Neural cell (in vitro differentiated cells): Measurements from ENCODE around the gene MYO3B.

Experiments
- CTCF ChIP-seq: fragments of 450-650 bp; IDR thresholded peaks from 2 replicates; pipeline ENCODE4 v1.5.1; 2014; ENCODE audit warnings: antibody characterized with exemption, mild to moderate bottlenecking, moderate library complexity; ENCODE audit not compliant: poor library complexity, severe bottlenecking
- EP300 ChIP-seq: fragments of 450-650 bp; conservative IDR thresholded peaks from 2 replicates; pipeline ENCODE4 v1.6.1; 2014; ENCODE audit warnings: antibody characterized with exemption, mild to moderate bottlenecking, moderate library complexity; ENCODE audit not compliant: poor library complexity, severe bottlenecking
- EZH2 ChIP-seq: fragments of 200-600, 300-800 bp; shearing (Covaris generic), sonication (generic); IDR thresholded peaks from 2 replicates; pipeline ENCODE4 v1.6.1; 2014; ENCODE audit warnings: antibody characterized with exemption, low read length, borderline replicate concordance, mild to moderate bottlenecking; ENCODE audit not compliant: insufficient read depth, poor library complexity, severe bottlenecking
- POLR2AphosphoS5 ChIP-seq: IDR thresholded peaks from 2 replicates; pipeline ENCODE4 v1.6.1; 2012
- RAD21 ChIP-seq: fragments of 450-650 bp; conservative IDR thresholded peaks from 2 replicates; pipeline ENCODE4 v1.6.1; 2014; ENCODE audit warnings: antibody characterized with exemption, mild to moderate bottlenecking, moderate library complexity
- REST ChIP-seq: IDR thresholded peaks from 2 replicates; pipeline ENCODE4 v1.6.1; 2012; ENCODE audit warnings: borderline replicate concordance
- TAF1 ChIP-seq: IDR thresholded peaks from 2 replicates; pipeline ENCODE4 v1.6.1; 2012; ENCODE audit warnings: low read depth

DNA sequence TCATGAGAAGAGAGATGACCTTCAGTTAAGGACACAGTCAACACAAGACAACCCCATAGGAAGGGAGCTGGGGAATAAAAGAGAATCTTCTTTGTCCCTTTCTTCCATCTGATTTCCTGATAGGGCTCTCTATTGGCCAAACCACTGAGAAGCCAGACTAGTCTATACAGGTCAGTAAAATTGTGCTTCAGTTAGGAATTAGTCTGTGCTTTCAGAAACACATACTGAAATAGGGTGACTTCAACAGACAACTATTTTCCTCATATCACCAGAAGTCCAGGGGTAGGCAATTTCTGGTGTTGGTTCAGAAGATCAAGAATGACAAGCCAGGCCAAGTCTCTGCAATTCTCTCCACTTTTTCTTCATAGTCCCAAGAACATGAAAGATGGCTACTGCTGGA is 385.5 kb downstream of the MYO3B start:
- TF ChIP-seq CTCF = no peak
- TF ChIP-seq EZH2 = no peak
- TF ChIP-seq POLR2AphosphoS5 = no peak
- TF ChIP-seq TAF1 = no peak
- TF ChIP-seq EP300 = no peak
- no peak for TF ChIP-seq REST
- no peak for TF ChIP-seq RAD21
